Measurements from ENCODE around the gene PHRF1. TPM values are rescaled to one million over a fixed set of nuclear protein-coding genes. Genes with fewer than 3 reads are reported as not detected.
"Not testable (repeated sequence)": the region's sequence is repeated elsewhere in the genome, so short reads cannot be mapped to it uniquely, and the experiment has no call there.

Gene PHRF1
- total RNA-seq, 1 donor from 2014 or later: 16.9 TPM

DNA sequence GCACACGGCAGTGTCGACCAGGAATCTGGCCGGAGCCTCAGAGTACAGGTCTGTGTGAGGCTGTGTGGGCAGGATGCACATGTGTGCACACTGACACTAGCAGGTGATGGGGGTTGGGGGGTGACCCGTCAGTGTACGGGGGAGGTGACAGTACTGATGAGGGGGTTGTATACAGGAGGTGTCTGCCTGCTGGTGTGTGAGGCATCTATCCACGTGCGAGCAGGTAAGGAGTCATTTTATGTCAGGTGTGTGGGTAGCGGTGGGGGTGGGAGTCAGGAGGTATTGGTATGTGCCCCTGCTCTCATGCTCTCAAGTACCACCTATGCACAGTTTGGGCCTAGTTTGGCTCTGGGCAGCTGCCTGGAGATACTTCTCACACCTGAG, 4.5 kb upstream of the PHRF1 start:
- no peak for DNase-seq (ENCODE audit: low read depth in 2 of 2)

- DNase-seq (ENCODE audit: low read depth in 2 of 2): no peak
These were observed 3.0 kb upstream of the PHRF1 start for GRCh38 chr11:573146-573759.

GRCh38 chr11:574031-574570, 2.2 kb upstream of the PHRF1 start:
- DNase-seq (ENCODE audit: low read depth in 2 of 2): not testable (repeated sequence)

GRCh38 chr11:574632-575312, 1.5 kb upstream of the PHRF1 start:
- DNase-seq (ENCODE audit: low read depth in 2 of 2): no peak

GRCh38 chr11:575313-575995, 816 bp upstream of the PHRF1 start:
- DNase-seq (ENCODE audit: low read depth in 2 of 2): peak in 1 of 2 donors; percentile 14

DNA sequence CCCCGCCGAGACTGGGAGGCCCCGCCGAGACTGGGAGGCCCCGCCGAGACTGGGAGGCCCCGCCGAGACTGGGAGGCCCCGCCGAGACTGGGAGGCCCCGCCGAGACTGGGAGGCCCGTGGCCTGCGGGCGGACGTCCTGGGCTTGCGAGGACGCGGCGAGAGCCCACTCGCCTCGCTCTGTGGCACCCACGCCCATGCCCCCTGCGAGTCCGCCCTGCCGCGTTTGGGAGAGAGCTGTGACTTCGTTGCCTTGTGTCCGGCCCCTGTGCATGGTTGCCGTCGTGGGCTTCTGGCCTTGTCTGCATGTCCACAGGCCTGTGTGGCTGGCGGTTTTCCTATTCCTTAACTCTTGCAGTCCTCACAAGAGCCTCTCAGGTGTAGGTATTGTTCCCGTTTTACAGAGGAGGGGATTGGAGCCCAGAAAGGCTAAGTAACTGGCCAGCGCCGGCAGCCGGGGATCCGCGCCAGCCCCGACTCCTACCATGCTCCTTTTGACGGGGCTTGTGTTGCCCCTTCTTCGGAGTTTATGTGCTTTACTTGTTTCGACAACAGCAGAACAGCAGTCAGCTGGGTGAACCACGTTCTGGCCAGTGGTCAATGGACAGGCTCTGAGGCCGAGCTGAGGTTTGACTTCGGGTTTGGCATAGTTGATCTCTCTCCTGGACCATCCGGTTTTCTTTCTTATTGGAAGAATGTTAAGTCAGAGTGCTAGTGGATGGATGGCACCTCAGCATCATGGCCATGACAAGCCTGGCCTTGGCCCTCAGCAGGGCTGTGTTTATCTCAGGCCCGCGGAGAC, 741 bp downstream of the PHRF1 start:
- DNase-seq (ENCODE audit: low read depth in 2 of 2): peak; percentile 17 to 29

- DNase-seq (ENCODE audit: low read depth in 2 of 2): no peak
These were observed 1.3 kb downstream of the PHRF1 start for GRCh38 chr11:577611-577894.

GRCh38 chr11:578276-579035, 2.2 kb downstream of the PHRF1 start:
- no peak for DNase-seq (ENCODE audit: low read depth in 2 of 2)

- peak in 1 of 2 donors; percentile 37 for DNase-seq (ENCODE audit: low read depth in 2 of 2)
These were observed 3.7 kb downstream of the PHRF1 start for GRCh38 chr11:579830-580601.

DNA sequence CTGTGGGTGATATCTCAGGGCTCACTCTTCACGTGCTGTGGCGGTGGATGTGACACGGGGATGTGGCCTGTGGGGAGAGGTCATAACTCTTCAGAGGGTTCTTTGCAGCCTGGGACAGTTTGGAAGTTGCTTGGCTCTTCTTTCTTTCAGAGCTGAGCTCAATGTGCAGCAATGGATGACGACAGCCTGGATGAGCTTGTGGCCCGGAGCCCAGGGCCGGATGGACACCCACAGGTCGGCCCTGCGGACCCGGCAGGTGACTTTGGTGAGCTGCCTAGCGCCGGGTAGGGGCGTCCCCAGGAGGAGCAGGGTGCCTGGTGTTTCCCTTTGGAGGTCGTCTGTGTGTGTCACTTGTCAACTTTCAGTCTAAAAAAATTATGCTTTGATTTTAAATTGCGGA, 5.1 kb downstream of the PHRF1 start:
- DNase-seq (ENCODE audit: low read depth in 2 of 2): no peak

DNA sequence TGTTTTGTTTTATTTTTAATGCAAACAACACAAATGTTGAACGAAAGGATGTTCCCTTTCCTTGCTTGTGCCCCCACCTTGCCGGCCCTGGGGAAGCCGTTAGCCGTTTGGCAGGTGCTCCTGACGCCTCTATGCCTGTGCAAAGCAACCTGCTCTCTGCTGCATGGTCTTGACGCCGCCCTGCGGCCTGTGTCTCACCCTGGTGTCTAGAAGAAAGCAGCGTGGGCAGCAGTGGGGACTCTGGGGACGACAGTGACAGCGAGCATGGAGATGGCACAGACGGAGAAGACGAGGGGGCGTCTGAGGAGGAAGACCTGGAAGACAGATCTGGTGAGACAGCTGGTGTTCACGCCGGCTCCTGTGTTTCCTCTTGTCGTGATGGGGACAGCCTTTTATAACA, 5.5 kb downstream of the PHRF1 start:
- DNase-seq (ENCODE audit: low read depth in 2 of 2): no peak

DNA sequence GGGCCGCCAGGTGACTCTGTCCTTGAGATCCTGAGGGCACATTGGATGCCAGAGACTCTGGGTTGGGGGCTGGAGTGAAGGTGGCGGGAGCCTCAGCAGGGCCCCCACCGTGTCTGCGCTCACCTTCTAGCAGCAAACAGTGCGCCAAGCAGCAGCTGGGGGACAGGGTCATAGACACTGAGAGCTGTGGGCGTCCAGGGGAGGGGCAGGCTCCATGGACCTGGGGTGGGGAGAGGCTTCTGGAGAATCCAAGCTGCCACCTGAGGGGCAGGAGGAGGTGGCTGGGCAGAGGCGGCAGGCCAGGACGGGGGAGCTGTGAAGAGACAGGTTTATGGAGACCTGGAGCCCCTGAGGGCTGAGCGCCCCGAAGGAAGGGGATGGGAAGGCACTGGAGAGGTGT, 8.0 kb downstream of the PHRF1 start:
- no peak for DNase-seq (ENCODE audit: low read depth in 2 of 2)

DNA sequence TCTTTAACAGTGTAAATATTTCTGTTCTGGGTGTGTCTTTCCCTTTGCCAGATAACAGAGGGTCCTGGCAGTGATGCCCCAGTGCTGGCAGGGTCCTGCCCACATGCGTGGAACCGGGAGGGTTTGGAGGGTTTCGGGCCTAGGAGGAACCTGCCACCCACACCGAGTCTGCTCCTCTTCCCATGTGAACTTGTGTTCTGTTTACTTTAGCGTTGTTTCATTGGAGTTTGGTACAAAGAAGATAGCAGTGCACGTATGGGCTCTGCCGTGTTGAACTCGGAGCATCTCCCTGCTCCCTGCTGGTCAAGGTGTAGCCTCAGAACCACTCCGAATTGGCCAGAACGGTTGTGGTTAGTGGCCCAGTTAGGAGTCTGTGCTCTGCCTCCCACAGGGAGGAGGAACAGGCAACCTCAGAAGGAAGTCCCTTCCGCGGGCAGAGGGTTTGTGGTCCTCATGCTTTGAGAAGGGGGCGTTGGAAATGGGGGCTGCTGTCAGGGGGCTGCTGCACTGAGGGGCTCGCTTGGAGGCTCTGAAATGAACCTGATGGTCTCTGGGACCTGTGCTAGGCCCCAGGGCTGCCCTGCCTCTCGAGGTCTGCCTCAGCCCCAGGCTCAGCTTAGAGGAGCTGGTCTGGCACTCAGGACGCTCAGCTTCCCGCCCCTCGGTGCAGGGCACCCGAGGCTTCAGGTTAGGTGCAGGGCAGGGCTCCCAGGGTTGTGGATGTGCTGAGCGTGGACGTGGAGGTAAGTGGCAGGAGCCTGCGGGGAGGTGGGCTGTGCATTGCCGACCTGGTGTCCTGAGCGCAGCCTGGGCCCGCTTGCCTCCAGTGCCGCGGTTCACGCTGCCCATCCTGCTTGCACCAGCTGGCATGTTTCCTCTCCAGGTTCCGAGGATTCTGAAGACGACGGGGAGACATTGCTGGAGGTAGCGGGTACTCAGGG, 10.4 kb downstream of the PHRF1 start:
- DNase-seq (ENCODE audit: low read depth in 2 of 2): no peak

GRCh38 chr11:587546-587945, 11.3 kb downstream of the PHRF1 start:
- no peak for DNase-seq (ENCODE audit: low read depth in 2 of 2)

GRCh38 chr11:587978-588380, 11.7 kb downstream of the PHRF1 start:
- DNase-seq (ENCODE audit: low read depth in 2 of 2): peak in 1 of 2 donors; percentile 63

DNA sequence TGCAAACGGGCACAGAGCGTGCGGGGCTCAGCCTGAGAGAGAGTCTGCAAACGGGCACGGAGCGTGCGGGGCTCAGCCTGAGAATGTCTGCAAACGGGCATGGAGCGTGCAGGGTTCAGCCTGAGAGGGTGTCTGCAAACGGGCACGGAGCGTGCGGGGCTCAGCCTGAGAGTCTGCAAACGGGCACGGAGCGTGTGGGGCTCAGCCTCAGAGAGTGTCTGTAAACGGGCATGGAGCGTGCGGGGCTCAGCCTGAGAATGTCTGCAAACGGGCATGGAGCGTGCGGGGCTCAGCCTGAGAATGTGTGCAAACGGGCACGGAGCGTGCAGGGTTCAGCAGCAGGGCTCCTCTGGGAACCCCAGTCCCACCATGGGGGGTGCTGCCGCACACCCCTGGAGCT, 13.5 kb downstream of the PHRF1 start:
- no peak for DNase-seq (ENCODE audit: low read depth in 2 of 2)

DNA sequence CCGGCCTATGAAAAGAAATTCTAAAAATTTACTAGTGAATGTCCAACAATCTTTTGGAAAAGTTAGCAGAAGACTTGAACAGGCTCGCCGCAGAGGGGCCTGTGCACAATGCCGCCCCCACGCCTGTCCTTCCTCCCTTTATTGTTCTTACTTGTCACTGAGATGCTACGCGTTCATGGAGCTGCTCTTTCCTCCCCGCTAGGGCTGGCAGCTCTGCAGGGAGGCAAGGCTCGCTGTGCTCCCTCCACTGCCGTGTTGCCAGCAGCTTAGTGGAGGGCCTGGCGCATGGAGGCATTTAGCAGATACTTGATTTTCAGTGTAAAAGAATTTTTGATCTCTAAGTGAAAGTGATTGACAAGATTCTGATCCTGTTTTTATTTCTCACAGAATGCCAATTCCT, 14.7 kb downstream of the PHRF1 start:
- DNase-seq (ENCODE audit: low read depth in 2 of 2): no peak

DNA sequence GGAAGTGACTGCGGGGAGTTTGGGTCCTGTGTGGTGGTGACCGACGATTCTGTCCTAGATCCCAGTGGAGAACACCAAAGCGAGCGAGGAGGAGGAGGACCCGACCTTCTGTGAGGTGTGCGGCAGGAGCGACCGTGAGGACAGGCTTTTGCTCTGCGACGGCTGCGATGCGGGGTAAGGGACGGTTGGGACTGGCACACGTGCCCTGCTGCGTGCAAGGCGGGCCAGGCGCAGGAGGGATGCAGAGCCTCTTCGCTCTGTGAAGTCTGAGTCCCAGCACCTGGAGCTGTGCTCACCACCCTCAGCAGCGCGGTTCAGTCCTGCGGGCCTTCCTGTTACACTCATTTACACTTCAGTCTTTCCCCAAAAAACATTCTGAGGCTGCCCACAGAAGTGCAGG, 16.2 kb downstream of the PHRF1 start:
- no peak for DNase-seq (ENCODE audit: low read depth in 2 of 2)

DNA sequence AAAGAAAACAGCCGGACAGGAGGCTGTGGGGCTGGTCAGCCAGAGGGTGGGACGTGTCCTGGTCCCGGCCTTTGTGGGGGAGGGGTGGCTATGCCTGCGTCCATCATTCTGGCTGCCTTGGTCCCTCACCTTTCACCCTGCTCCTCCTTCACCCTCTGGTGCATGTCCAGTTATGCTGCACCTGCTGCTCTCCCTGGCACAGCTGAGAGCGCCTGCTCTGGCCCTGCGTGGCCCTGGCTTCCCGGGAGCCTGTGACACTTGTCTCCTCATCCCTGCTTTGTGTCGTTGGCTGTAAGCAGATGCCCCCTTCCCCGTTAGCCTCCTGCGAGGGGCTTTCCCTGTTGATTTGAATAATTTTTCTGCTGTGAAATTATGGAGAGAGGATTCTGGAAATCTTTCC, 16.6 kb downstream of the PHRF1 start:
- no peak for DNase-seq (ENCODE audit: low read depth in 2 of 2)

All from lung microvascular endothelial cell (primary cell).